HG03565 (cell line): ENCODE data around the gene ANKRD49.
A peak's percentile ranks its signal among the peaks of the same experiment; 100 is the strongest.

Experiments used
- ATAC-seq: cut with Tn5 transposase; IDR thresholded peaks from one replicate; pipeline ENCODE4 v1.9.1; 2021; ENCODE audit warnings: mild to moderate bottlenecking, moderate library complexity; ENCODE audit not compliant: unreplicated experiment

ANKRD49 gene

DNA sequence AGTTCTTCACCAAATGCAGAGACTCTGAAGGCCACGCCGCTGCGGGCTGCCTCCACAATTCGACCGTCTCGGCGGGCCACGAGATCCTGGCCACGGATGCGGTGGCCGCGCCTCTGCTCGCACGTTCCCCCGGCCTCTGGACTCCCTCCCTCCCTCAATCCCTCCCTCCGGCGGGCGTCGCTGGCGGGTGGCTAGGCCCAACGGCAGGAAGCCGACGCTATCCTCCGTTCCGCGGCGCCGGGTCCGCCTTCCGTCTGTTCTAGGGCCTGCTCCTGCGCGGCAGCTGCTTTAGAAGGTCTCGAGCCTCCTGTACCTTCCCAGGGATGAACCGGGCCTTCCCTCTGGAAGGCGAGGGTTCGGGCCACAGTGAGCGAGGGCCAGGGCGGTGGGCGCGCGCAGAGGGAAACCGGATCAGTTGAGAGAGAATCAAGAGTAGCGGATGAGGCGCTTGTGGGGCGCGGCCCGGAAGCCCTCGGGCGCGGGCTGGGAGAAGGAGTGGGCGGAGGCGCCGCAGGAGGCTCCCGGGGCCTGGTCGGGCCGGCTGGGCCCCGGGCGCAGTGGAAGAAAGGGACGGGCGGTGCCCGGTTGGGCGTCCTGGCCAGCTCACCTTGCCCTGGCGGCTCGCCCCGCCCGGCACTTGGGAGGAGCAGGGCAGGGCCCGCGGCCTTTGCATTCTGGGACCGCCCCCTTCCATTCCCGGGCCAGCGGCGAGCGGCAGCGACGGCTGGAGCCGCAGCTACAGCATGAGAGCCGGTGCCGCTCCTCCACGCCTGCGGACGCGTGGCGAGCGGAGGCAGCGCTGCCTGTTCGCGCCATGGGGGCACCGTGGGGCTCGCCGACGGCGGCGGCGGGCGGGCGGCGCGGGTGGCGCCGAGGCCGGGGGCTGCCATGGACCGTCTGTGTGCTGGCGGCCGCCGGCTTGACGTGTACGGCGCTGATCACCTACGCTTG is 50.2 kb downstream of the ANKRD49 start, which contains the start of gene FUT4:
TSS of gene FUT4 (plus strand) at position 227 of the 951 bp plus-strand sequence. CDS start at position 440, 213 bp downstream.
- peak; percentile 78 for ATAC-seq

DNA sequence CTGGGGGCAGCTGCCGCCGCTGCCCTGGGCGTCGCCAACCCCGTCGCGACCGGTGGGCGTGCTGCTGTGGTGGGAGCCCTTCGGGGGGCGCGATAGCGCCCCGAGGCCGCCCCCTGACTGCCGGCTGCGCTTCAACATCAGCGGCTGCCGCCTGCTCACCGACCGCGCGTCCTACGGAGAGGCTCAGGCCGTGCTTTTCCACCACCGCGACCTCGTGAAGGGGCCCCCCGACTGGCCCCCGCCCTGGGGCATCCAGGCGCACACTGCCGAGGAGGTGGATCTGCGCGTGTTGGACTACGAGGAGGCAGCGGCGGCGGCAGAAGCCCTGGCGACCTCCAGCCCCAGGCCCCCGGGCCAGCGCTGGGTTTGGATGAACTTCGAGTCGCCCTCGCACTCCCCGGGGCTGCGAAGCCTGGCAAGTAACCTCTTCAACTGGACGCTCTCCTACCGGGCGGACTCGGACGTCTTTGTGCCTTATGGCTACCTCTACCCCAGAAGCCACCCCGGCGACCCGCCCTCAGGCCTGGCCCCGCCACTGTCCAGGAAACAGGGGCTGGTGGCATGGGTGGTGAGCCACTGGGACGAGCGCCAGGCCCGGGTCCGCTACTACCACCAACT is 51.0 kb downstream of the ANKRD49 start:
- no peak for ATAC-seq

DNA sequence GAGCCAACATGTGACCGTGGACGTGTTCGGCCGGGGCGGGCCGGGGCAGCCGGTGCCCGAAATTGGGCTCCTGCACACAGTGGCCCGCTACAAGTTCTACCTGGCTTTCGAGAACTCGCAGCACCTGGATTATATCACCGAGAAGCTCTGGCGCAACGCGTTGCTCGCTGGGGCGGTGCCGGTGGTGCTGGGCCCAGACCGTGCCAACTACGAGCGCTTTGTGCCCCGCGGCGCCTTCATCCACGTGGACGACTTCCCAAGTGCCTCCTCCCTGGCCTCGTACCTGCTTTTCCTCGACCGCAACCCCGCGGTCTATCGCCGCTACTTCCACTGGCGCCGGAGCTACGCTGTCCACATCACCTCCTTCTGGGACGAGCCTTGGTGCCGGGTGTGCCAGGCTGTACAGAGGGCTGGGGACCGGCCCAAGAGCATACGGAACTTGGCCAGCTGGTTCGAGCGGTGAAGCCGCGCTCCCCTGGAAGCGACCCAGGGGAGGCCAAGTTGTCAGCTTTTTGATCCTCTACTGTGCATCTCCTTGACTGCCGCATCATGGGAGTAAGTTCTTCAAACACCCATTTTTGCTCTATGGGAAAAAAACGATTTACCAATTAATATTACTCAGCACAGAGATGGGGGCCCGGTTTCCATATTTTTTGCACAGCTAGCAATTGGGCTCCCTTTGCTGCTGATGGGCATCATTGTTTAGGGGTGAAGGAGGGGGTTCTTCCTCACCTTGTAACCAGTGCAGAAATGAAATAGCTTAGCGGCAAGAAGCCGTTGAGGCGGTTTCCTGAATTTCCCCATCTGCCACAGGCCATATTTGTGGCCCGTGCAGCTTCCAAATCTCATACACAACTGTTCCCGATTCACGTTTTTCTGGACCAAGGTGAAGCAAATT is 51.7 kb downstream of the ANKRD49 start:
- ATAC-seq = no peak

DNA sequence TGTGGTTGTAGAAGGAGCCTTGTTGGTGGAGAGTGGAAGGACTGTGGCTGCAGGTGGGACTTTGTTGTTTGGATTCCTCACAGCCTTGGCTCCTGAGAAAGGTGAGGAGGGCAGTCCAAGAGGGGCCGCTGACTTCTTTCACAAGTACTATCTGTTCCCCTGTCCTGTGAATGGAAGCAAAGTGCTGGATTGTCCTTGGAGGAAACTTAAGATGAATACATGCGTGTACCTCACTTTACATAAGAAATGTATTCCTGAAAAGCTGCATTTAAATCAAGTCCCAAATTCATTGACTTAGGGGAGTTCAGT is 52.3 kb downstream of the ANKRD49 start:
- no peak for ATAC-seq

DNA sequence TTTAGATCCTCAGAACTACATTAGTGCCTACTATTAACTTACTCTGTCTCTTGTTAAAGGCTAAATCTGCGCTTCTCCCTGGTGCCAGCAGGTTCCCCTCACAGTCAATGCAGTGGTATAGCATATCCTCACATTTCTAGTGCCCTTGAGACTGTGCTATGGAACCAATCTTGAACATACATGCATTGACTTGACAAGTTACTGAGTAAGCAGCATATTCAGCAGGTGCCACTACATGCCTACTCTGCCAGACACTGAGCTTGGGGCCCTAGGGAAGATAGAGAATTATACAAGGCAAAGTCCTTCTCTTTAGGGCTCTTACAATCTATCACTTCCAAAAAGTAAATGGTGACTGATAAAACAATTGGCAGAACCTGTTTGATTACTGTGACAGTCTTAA is 53.1 kb downstream of the ANKRD49 start:
- no peak for ATAC-seq

DNA sequence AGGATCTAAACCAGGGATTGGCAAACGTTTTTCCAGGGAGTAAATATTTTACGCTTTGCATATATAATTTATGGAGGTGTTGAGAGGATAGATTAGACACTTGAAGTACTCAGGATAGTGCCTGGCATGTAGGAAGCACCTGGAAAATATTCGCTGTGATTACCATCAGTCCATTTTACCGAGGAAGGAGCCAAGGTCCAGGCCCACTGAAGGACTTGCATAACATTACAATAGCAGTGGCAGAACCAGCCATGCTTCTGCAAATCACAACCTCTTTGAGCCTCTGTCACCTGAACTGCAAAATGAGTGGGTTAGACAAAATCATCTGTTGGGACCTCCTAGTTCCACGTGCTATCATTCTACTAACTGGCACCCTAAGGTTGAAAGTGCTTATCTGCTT is 55.4 kb downstream of the ANKRD49 start:
- no peak for ATAC-seq
